ENCODE results near the gene TCF3.

- TF ChIP-seq CTCF (conservative IDR thresholded peaks at IDR 0.05; ENCODE audit: low read length) (no peak), EZH2phosphoT487 (IDR thresholded peaks at IDR 0.05; ENCODE audit: borderline replicate concordance, low read depth, low read length) (no peak)
Measured at GRCh38 chr19:1644070-1644469, 8.3 kb downstream of the TCF3 start.
